HEK293 (cell line): Measurements from ENCODE around the gene TNIP3.
"Not testable (repeated sequence)": the region's sequence is repeated elsewhere in the genome, so short reads cannot be mapped to it uniquely, and the experiment has no call there.

Experiments
- ZNF114 ChIP-seq: fragments of 450-650 bp; formaldehyde crosslinking; IDR thresholded peaks from 2 replicates; pipeline ENCODE4 v1.5.0; 2017; ENCODE audit warnings: missing biosample characterization, missing genetic modification characterization
- ZNF596 ChIP-seq: fragments of 450-650 bp; IDR thresholded peaks from 2 replicates; pipeline ENCODE4 v1.5.0; 2018; ENCODE audit warnings: missing biosample characterization, mild to moderate bottlenecking, missing genetic modification characterization, moderate library complexity
- ZNF670 ChIP-seq: fragments of 450-650 bp; formaldehyde crosslinking; IDR thresholded peaks from 2 replicates; pipeline ENCODE4 v1.5.1; 2016; ENCODE audit warnings: missing biosample characterization, missing genetic modification characterization, low read depth
- TF ChIP-seq, protein P1 (sequence below): fragments of 450-650 bp; formaldehyde crosslinking; IDR thresholded peaks from 2 replicates; pipeline ENCODE4 v1.5.1; 2016; ENCODE audit warnings: missing biosample characterization, missing genetic modification characterization

DNA sequence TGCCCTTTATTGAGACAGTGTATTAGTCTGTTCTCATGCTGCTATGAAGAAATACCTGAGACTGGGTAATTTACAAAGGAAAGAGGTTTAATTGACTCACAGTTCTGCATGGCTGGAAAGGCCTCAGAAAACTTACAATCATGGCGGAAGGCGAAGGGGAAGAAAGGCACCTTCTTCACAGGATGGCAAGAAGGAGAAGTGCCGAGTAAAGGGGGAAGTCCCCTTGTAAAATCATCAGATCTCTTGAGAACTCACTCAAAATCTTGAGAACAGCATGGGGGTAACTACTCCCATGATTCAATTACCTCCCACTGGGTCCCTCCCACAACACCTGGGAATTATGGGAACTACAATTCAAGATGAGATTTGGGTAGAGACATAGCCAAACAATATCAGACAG lies 41.7 kb upstream of the TNIP3 start:
- TF ChIP-seq, protein P1, sequence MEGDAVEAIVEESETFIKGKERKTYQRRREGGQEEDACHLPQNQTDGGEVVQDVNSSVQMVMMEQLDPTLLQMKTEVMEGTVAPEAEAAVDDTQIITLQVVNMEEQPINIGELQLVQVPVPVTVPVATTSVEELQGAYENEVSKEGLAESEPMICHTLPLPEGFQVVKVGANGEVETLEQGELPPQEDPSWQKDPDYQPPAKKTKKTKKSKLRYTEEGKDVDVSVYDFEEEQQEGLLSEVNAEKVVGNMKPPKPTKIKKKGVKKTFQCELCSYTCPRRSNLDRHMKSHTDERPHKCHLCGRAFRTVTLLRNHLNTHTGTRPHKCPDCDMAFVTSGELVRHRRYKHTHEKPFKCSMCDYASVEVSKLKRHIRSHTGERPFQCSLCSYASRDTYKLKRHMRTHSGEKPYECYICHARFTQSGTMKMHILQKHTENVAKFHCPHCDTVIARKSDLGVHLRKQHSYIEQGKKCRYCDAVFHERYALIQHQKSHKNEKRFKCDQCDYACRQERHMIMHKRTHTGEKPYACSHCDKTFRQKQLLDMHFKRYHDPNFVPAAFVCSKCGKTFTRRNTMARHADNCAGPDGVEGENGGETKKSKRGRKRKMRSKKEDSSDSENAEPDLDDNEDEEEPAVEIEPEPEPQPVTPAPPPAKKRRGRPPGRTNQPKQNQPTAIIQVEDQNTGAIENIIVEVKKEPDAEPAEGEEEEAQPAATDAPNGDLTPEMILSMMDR, result not testable (repeated sequence)
- TF ChIP-seq ZNF596 (tag by site-specific recombination); ZNF114 (tag by site-specific recombination); ZNF670: not testable (repeated sequence)
